Activated naive CD4-positive, alpha-beta T cell treated with anti-CD3 and anti-CD28 coated beads, Interleukin-2, amount 50 U/mL, for 24 hours (primary cell): ENCODE data around the gene PPRC1.

Experiments used
- H3K27ac Mint-ChIP-seq: one replicate; pipeline ENCODE4 v1.8.0; 2021; ENCODE audit warnings: mild to moderate bottlenecking, mixed read lengths
- H3K27me3 Mint-ChIP-seq: one replicate; pipeline ENCODE4 v1.8.0; 2021; ENCODE audit warnings: mixed read lengths
- H3K36me3 Mint-ChIP-seq: one replicate; pipeline ENCODE4 v1.8.0; 2021; ENCODE audit warnings: mixed read lengths
- H3K4me1 Mint-ChIP-seq: one replicate; pipeline ENCODE4 v1.8.0; 2021; ENCODE audit warnings: mixed read lengths
- H3K4me3 Mint-ChIP-seq: one replicate; pipeline ENCODE4 v1.8.0; 2021; ENCODE audit warnings: mild to moderate bottlenecking, mixed read lengths
- H3K9me3 Mint-ChIP-seq: one replicate; pipeline ENCODE4 v1.8.0; 2021; ENCODE audit warnings: mixed read lengths

The PPRC1 gene

DNA sequence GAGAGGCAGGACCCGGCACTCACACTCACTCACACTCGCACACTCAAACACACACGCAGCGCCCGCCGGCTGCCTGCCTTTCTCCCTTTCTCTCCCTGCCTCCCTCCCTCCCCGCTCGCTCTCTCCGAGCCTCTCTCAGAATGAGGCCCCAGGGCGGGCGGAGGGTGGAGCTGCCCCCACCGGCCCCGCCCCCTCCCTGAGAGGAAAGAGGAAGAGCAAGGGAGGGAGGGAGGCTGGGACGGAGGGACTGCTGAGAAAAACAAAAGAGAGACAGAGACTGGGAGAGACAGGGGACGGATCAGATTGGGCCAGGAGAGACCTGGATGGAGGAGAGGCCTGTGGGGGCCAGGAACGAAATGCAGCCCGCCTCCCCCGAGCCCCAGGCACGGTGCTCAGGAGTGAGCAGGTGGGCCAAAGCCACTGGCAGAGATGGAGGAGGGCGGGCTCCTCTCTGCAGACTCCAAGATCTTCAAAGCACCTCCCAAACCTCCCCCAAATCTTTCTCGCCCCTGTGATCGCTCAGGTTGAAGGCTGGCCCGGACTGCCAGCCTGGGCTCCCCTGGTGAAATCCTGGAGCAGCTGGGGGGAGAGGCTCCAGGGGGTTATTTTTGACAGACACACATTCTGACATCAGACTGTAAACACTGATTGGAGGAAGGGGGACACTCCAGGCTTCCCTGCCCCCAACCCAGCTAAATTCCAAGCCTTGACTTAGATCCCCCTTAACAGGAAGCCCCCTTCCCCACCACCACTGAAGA is 17.8 kb upstream of the PPRC1 start:
- Mint-ChIP-seq H3K27me3 (no peaks in the 10 kb centered on the region), H3K36me3 (no peaks in the 10 kb centered on the region), H3K9me3 (no peaks in the 10 kb centered on the region), H3K27ac (peak overlapping the region; percentile 94), H3K4me1 (peaks cover 65% of the 10 kb centered on the region), H3K4me3 (peak overlapping the region; percentile 88)

- H3K9me3 Mint-ChIP-seq, result no peaks in the 10 kb centered on the region
- H3K27ac Mint-ChIP-seq, result peak overlapping the region; percentile 53
- H3K4me3 Mint-ChIP-seq, result peak overlapping the region; percentile 88
- no peaks in the 10 kb centered on the region for H3K36me3 Mint-ChIP-seq
- no peaks in the 10 kb centered on the region for H3K27me3 Mint-ChIP-seq
- H3K4me1 Mint-ChIP-seq, result peaks cover 65% of the 10 kb centered on the region
Observed at GRCh38 chr10:102115775-102116174, 17.1 kb upstream of the PPRC1 start.

- H3K4me3 Mint-ChIP-seq, result peak overlapping the region; percentile 88
- H3K27ac Mint-ChIP-seq, result peak overlapping the region; percentile 98
- H3K36me3 Mint-ChIP-seq, result no peaks in the 10 kb centered on the region
- no peaks in the 10 kb centered on the region for H3K9me3 Mint-ChIP-seq
- peaks cover 74% of the 10 kb centered on the region for H3K4me1 Mint-ChIP-seq
- H3K27me3 Mint-ChIP-seq, result no peaks in the 10 kb centered on the region
Observed at GRCh38 chr10:102116656-102117055, 16.2 kb upstream of the PPRC1 start.

GRCh38 chr10:102117391-102118159 is 15.3 kb upstream of the PPRC1 start:
- Mint-ChIP-seq H3K36me3 (no peaks in the 10 kb centered on the region), H3K4me1 (peaks cover 66% of the 10 kb centered on the region), H3K9me3 (no peaks in the 10 kb centered on the region), H3K27ac (peak overlapping the region; percentile 98), H3K4me3 (peak overlapping the region; percentile 88), H3K27me3 (no peaks in the 10 kb centered on the region)

GRCh38 chr10:102118867-102119266 is 14.0 kb upstream of the PPRC1 start:
- no peaks in the 10 kb centered on the region for H3K9me3 Mint-ChIP-seq
- H3K27me3 Mint-ChIP-seq, result no peaks in the 10 kb centered on the region
- H3K4me1 Mint-ChIP-seq, result peaks cover 58% of the 10 kb centered on the region
- peak overlapping the region; percentile 98 for H3K27ac Mint-ChIP-seq
- peak overlapping the region; percentile 88 for H3K4me3 Mint-ChIP-seq
- H3K36me3 Mint-ChIP-seq, result no peaks in the 10 kb centered on the region

- Mint-ChIP-seq H3K27ac (peak overlapping the region; percentile 98), H3K4me1 (peaks cover 58% of the 10 kb centered on the region), H3K36me3 (no peaks in the 10 kb centered on the region), H3K4me3 (peak overlapping the region; percentile 88), H3K9me3 (no peaks in the 10 kb centered on the region), H3K27me3 (no peaks in the 10 kb centered on the region)
Observed at GRCh38 chr10:102119417-102120141, 13.3 kb upstream of the PPRC1 start.

GRCh38 chr10:102120142-102120990 is 12.5 kb upstream of the PPRC1 start, which contains the start of gene LDB1:
Gene LDB1 (minus strand): TSS chr10:102120368. CDS start chr10:102120110, 258 bp downstream.
- H3K36me3 Mint-ChIP-seq, result no peaks in the 10 kb centered on the region

DNA sequence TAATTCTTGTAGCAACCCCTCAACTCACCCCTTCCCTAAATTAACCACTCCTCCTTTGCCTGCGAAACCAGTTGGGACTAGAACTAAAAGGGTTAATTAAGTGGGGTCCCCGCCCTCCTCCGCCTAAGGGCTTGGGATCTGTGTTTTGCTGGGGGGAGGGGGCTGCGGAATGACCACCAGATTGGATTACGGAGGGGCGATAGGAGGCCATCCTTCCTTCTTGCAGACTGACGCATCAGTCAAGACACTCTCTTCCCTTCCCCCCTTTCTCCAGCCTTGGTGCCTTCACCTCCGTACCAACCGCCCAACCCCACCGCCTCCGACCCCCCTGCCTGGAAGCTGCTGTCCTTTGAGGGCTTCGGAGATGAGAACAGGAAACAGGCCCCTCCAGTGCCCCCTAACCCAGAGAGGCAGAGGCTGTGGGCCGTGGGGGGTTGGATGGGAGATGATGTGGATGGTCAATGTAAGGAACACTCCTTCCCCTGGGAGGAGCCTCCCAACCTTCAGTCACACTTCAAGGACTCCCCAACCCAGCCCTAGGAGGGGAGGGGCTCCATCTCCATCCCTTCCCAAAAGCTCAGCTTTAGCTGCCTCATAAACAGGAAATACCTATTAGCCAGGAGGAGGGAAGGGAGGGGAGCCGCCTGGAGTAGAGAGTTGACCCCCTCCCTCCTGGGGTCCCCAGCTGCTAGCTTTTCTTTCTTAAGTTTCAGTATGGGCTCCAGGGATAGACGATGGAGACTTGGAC is 11.7 kb upstream of the PPRC1 start:
- H3K9me3 Mint-ChIP-seq, result no peaks in the 10 kb centered on the region
- no peaks in the 10 kb centered on the region for H3K27me3 Mint-ChIP-seq
- peak overlapping the region; percentile 88 for H3K4me3 Mint-ChIP-seq
- H3K36me3 Mint-ChIP-seq, result no peaks in the 10 kb centered on the region
- peaks cover 45% of the 10 kb centered on the region for H3K4me1 Mint-ChIP-seq
- H3K27ac Mint-ChIP-seq, result peak overlapping the region; percentile 90

More at GRCh38 chr10:102120142-102120990, 12.5 kb upstream of the PPRC1 start, which contains the start of gene LDB1:
- Mint-ChIP-seq H3K27ac (peak within 1 kb of the TSS; percentile 98), H3K4me1 (peaks cover 53% of the 10 kb centered on the region), H3K9me3 (no peaks in the 10 kb centered on the region), H3K4me3 (peak within 1 kb of the TSS; percentile 88), H3K27me3 (no peaks in the 10 kb centered on the region)

GRCh38 chr10:102121739-102122372 is 11.0 kb upstream of the PPRC1 start:
- no peaks in the 10 kb centered on the region for H3K9me3 Mint-ChIP-seq
- H3K36me3 Mint-ChIP-seq, result no peaks in the 10 kb centered on the region
- peaks cover 38% of the 10 kb centered on the region for H3K4me1 Mint-ChIP-seq
- H3K27me3 Mint-ChIP-seq, result no peaks in the 10 kb centered on the region
- peak overlapping the region; percentile 20 for H3K4me3 Mint-ChIP-seq
- no peak overlapping the region for H3K27ac Mint-ChIP-seq

DNA sequence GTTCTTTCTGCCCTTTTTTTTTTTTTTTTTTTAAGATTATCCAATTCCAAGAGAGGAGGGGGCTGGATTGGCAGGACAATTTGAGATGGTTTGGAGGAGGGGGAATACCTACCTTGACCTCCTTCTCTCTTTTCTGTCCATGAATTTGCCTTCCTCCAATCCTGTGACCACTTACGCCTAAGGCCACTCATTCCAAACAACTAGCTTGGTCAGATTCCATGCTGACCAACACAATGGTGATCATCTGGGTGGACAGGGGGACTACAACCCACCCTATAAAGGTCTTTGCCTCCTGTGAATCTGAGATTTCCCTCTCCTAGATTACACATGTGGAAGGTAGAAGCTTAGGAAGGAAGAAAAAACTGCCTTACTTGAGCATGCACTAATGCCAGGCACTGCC is 10.4 kb upstream of the PPRC1 start:
- no peaks in the 10 kb centered on the region for H3K9me3 Mint-ChIP-seq
- H3K36me3 Mint-ChIP-seq, result no peaks in the 10 kb centered on the region
- H3K4me1 Mint-ChIP-seq, result peaks cover 32% of the 10 kb centered on the region
- no peak overlapping the region for H3K27ac Mint-ChIP-seq
- H3K27me3 Mint-ChIP-seq, result no peaks in the 10 kb centered on the region
- no peak overlapping the region for H3K4me3 Mint-ChIP-seq

DNA sequence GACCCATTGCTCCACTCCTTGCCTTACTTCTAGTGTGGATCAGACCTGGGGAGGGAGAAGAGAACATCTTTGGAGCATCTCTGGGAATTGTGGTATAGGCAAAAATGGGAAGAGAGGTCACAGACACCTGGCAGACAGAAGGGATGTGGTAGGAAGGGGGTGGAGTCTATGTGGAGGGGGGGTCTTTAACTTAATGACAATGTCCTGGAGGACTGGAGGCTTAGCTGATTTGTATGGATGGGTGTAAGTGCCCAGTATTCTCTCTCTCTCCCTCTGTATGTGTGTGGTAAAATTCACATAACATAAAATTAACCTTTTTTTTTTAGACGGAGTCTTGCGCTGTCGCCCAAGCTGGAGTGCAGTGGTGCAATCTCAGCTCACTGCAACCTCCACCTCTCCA is 9.6 kb upstream of the PPRC1 start:
- no peaks in the 10 kb centered on the region for H3K27me3 Mint-ChIP-seq
- H3K27ac Mint-ChIP-seq, result peak overlapping the region; percentile 49

GRCh38 chr10:102131286-102132170 is 1.3 kb upstream of the PPRC1 start:
- Mint-ChIP-seq H3K27ac (no peak overlapping the region), H3K4me3 (peak overlapping the region; percentile 92)

More for the DNA sequence above, 9.6 kb upstream of the PPRC1 start:
- H3K36me3 Mint-ChIP-seq, result no peaks in the 10 kb centered on the region
- peaks cover 25% of the 10 kb centered on the region for H3K4me1 Mint-ChIP-seq
- H3K4me3 Mint-ChIP-seq, result no peak overlapping the region
- no peaks in the 10 kb centered on the region for H3K9me3 Mint-ChIP-seq

DNA sequence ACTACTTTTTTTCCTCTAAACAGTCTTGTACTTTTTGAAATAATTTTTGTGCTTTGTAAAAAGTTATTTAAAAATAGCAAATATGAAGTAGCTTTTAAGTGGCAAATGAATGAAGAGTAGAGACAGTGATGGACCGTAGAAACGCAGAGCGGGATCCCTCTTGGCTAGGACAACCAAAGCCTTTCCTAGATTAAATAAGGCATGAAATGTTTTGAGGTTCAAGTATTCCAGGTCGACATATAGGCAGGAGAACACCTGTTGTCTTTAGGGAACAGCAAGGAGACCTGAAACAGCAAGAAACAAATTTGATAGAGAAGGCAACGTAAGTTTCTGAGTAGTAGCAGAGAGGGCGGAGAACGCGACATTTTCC is 662 bp upstream of the PPRC1 start:
- Mint-ChIP-seq H3K9me3 (no peaks in the 10 kb centered on the region), H3K36me3 (peaks cover 17% of the 10 kb centered on the region), H3K27ac (peak overlapping the region; percentile 71), H3K4me1 (peaks cover 33% of the 10 kb centered on the region), H3K27me3 (no peaks in the 10 kb centered on the region), H3K4me3 (peak overlapping the region; percentile 92)

More at GRCh38 chr10:102131286-102132170, 1.3 kb upstream of the PPRC1 start:
- no peaks in the 10 kb centered on the region for H3K9me3 Mint-ChIP-seq
- no peaks in the 10 kb centered on the region for H3K27me3 Mint-ChIP-seq
- peaks cover 28% of the 10 kb centered on the region for H3K4me1 Mint-ChIP-seq
- peaks cover 17% of the 10 kb centered on the region for H3K36me3 Mint-ChIP-seq
